BLaER1 treated with 17β-estradiol and CSF1 and Interleukin-3, amounts not matched to agents 10 nM and 100 nM (cell line): ENCODE measurements around the gene GPR22.

Source experiments
- H3K27ac ChIP-seq, 11 experiments: shearing (Covaris generic); formaldehyde crosslinking; 2 replicates each; pipeline ENCODE4 v1.8.1; 2022
- H3K27me3 ChIP-seq, 11 experiments: shearing (Covaris generic); formaldehyde crosslinking; 2 replicates each; pipeline ENCODE4 v1.8.1; 2022
- H3K36me3 ChIP-seq, 11 experiments: shearing (Covaris generic); formaldehyde crosslinking; 2 replicates each; pipeline ENCODE4 v1.8.1; 2022
- H3K4me1 ChIP-seq, 10 experiments: shearing (Covaris generic); formaldehyde crosslinking; 2 replicates each; pipeline ENCODE4 v1.8.1; 2022
- H3K4me2 ChIP-seq, 11 experiments: shearing (Covaris generic); formaldehyde crosslinking; 2 replicates each; pipeline ENCODE4 v1.8.1; 2022
- H3K4me3 ChIP-seq, 10 experiments: shearing (Covaris generic); formaldehyde crosslinking; 2 replicates each; pipeline ENCODE4 v1.8.1; 2022
- H3K9ac ChIP-seq, 11 experiments: shearing (Covaris generic); formaldehyde crosslinking; 2 replicates each; pipeline ENCODE4 v1.8.1; 2022
- H3K9me3 ChIP-seq, 11 experiments: shearing (Covaris generic); formaldehyde crosslinking; replicated peaks in 1 of 11; 2 replicates each; pipeline ENCODE4 v1.8.1; 2022
- H4K20me1 ChIP-seq, 11 experiments: shearing (Covaris generic); formaldehyde crosslinking; 2 replicates each; pipeline ENCODE4 v1.8.1; 2022
- Cebpa-rat ChIP-seq, 11 experiments: shearing (Covaris generic); IDR thresholded peaks; 2 replicates each; pipeline ENCODE4 v1.8.1; 2022

The GPR22 gene

DNA sequence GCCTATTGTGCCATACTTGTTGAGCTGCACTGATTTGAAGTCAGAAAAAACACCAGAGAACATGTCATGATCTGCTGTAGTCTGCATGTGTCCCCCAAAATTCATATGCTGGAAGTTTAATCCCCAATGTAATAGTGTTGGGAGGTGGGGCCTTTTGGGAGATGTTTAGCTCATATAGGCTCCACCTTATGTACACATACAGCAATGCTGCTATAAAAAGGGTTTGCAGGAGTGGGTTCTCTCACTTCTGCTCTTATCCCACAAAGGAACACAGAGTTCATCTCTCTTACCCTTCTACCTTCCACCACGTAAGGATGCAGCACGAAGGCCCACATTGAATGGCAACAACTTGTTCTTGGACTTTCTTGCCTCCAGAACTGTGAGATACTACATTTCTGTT, 23.0 kb downstream of the GPR22 start:
- no peak for TF ChIP-seq Cebpa-rat (IDR thresholded peaks at IDR 0.05)
- Histone ChIP-seq H3K9me3 (peaks cover 0 to 6% (median 0%) of the 10 kb centered on the region in 11 experiments; a peak in 5 of 22 replicates), H3K4me2 (no peak overlapping the region), H3K9ac (no peak overlapping the region), H3K36me3 (peaks cover 0 to 6% (median 0%) of the 10 kb centered on the region in 11 experiments; a peak in 4 of 22 replicates), H3K4me1 (no peaks in the 10 kb centered on the region), H4K20me1 (peaks cover 0 to 47% (median 0%) of the 10 kb centered on the region in 11 experiments; a peak in 7 of 22 replicates), H3K4me3 (no peak overlapping the region), H3K27me3 (no peaks in the 10 kb centered on the region), H3K27ac (no peak overlapping the region)

DNA sequence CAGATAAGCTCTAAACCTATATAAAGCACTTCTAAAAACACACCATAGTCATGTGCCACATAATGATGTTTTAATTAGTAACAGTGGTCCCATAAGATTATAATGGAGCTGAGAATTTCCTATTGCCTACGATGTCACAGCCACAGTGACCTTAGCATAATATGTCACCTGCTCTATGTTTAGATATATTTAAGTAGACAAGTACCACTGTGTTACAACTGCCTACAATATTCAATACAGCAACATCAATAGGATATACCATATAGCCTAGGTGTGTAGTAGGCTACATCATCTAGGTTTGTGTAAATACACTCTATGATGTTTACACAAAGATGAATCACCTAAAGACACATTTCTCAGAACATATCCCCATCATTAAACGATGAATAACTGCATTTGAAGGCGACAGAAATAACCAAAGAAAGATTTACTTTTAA, 24.5 kb downstream of the GPR22 start:
- H4K20me1 ChIP-seq = peaks cover 0 to 41% (median 0%) of the 10 kb centered on the region in 11 experiments; a peak in 7 of 22 replicates
- no peak for TF ChIP-seq Cebpa-rat (IDR thresholded peaks at IDR 0.05)
- no peaks in the 10 kb centered on the region for H3K4me1 ChIP-seq
- H3K4me3 ChIP-seq = no peak overlapping the region
- no peak overlapping the region for H3K27ac ChIP-seq
- no peaks in the 10 kb centered on the region for H3K27me3 ChIP-seq
- H3K9me3 ChIP-seq = peaks cover 0 to 6% (median 0%) of the 10 kb centered on the region in 11 experiments; a peak in 5 of 22 replicates
- no peak overlapping the region for H3K9ac ChIP-seq
- H3K36me3 ChIP-seq = peaks cover 0 to 6% (median 0%) of the 10 kb centered on the region in 11 experiments; a peak in 4 of 22 replicates
- H3K4me2 ChIP-seq = no peak overlapping the region

DNA sequence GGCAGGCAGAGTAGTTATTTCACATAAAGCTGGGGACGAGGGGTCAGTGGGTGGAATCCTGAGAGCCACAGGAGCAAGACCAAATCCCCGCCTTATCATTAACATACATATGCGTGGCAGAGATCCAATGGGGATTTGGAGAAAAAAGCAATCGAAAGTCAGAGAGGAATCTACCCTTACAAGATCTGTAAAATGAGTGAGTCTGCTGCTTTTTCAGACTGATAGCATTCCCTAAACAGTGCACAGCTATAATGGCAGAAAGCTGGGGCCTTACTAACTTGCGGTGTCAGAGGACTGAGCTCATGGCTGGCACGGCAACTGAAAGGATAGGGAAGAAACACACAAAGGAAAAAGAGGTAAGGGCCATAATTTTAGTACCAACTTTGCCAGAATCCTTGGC, 25.0 kb downstream of the GPR22 start:
- TF ChIP-seq Cebpa-rat (IDR thresholded peaks at IDR 0.05) = no peak
- Histone ChIP-seq H3K4me2 (no peak overlapping the region), H3K27ac (no peak overlapping the region), H3K4me3 (no peak overlapping the region), H3K27me3 (no peaks in the 10 kb centered on the region), H3K9ac (no peak overlapping the region), H3K36me3 (peaks cover 0 to 6% (median 0%) of the 10 kb centered on the region in 11 experiments; a peak in 4 of 22 replicates), H3K9me3 (peaks cover 0 to 6% (median 0%) of the 10 kb centered on the region in 11 experiments; a peak in 5 of 22 replicates), H3K4me1 (no peaks in the 10 kb centered on the region), H4K20me1 (peaks cover 0 to 41% (median 0%) of the 10 kb centered on the region in 11 experiments; a peak in 8 of 22 replicates)

DNA sequence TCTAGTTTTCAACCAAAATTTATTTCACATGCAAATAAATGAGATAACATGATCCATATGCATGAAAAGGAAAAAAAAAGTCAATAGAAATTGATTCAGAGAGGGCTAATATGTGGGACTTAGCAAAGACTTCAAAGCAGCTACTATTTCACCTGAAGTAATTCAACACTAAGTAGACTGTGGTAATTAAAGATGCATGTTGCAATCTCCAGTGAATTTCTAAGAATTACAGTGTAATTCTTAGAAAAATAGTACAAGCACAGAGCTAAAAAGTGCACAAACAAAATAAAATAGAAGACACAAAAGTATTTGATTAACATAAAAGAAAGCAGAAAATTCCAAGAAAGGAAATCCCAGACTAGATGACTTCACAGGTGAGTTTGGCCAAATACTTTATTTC, 25.7 kb downstream of the GPR22 start:
- Histone ChIP-seq H3K27ac (no peak overlapping the region), H3K27me3 (no peaks in the 10 kb centered on the region), H3K4me1 (no peaks in the 10 kb centered on the region), H3K36me3 (peaks cover 0 to 6% (median 0%) of the 10 kb centered on the region in 11 experiments; a peak in 4 of 22 replicates), H3K4me3 (no peak overlapping the region), H3K9me3 (peaks cover 0 to 6% (median 0%) of the 10 kb centered on the region in 11 experiments; a peak in 5 of 22 replicates), H3K9ac (no peak overlapping the region), H4K20me1 (peaks cover 0 to 41% (median 0%) of the 10 kb centered on the region in 11 experiments; a peak in 8 of 22 replicates), H3K4me2 (no peak overlapping the region)
- no peak for TF ChIP-seq Cebpa-rat (IDR thresholded peaks at IDR 0.05)

DNA sequence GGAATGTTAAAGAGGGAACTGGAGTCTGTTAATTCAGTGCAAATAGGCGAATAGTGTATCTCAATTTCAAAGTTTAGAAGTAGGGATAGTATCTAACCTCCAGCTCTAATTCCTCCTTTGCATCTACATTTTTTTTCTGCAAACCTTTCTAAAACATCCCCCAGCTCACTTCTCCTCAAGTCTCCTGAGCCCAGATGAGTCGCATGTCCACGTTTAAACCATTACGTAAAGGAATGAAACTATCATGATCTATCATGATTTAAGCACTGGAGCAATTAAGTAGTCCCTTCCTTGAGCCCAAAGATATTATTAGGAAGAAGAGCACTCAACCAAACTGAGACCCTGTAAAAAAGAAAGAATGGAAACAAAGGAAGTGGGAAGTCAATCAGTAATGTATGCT, 29.9 kb downstream of the GPR22 start:
- Histone ChIP-seq H4K20me1 (peaks cover 0 to 21% (median 0%) of the 10 kb centered on the region in 11 experiments; a peak in 7 of 22 replicates), H3K4me3 (no peak overlapping the region), H3K4me2 (no peak overlapping the region), H3K36me3 (peaks cover 0 to 4% (median 0%) of the 10 kb centered on the region in 11 experiments; a peak in 2 of 22 replicates), H3K27ac (no peak overlapping the region), H3K4me1 (no peaks in the 10 kb centered on the region), H3K9me3 (peaks cover 0 to 6% (median 0%) of the 10 kb centered on the region in 11 experiments; a peak in 5 of 22 replicates), H3K9ac (no peak overlapping the region), H3K27me3 (no peaks in the 10 kb centered on the region)
- no peak for TF ChIP-seq Cebpa-rat (IDR thresholded peaks at IDR 0.05)

DNA sequence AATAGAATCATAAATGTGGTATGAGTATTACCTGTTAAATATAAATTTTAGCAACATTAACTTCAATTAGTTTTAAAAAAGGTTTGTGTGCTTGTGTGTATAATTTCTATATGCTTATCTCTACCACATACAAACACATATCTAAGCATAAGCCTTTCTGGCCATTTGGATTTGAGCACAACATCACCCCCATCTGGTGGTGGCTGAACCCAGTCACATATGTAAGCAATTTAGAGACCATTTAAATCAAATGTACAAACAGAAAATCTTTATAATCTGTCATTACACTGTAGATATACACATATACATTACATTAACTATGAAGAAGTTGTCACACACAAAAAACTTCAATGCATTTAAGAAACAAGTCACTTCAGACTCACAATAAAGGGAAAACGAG, 31.7 kb downstream of the GPR22 start:
- no peak for TF ChIP-seq Cebpa-rat (IDR thresholded peaks at IDR 0.05)
- H3K27ac ChIP-seq = no peak overlapping the region
- peaks cover 0 to 6% (median 0%) of the 10 kb centered on the region in 11 experiments; a peak in 5 of 22 replicates for H3K9me3 ChIP-seq
- H3K9ac ChIP-seq = no peak overlapping the region
- H3K27me3 ChIP-seq = no peaks in the 10 kb centered on the region
- H3K4me3 ChIP-seq = no peak overlapping the region
- H3K36me3 ChIP-seq = peaks cover 0 to 22% (median 16%) of the 10 kb centered on the region in 11 experiments; a peak in 15 of 22 replicates
- peaks cover 0 to 6% (median 0%) of the 10 kb centered on the region in 10 experiments; a peak in 7 of 20 replicates for H3K4me1 ChIP-seq
- H3K4me2 ChIP-seq = no peak overlapping the region
- peaks cover 0 to 10% (median 0%) of the 10 kb centered on the region in 11 experiments; a peak in 5 of 22 replicates for H4K20me1 ChIP-seq

DNA sequence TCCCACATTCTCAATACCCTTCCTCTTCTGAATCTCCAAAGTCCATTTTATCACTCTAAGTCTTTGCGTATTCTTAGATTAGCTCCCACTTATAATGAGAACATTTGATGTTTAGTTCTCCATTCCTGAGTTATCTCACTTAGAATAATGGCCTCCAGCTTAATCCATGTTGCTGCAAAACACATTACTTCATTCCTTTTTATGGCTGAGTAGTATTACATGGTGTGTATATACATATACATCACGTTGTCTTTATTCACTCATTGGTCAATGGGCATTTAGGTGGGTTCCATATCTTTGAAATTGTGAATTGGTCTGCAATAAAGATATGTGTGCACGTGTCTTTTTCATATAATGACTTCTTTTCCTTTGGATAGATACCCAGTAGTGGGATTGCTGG, 32.3 kb downstream of the GPR22 start:
- H3K4me2 ChIP-seq = no peak overlapping the region
- TF ChIP-seq Cebpa-rat (IDR thresholded peaks at IDR 0.05) = no peak
- H3K4me1 ChIP-seq = peaks cover 0 to 11% (median 0%) of the 10 kb centered on the region in 10 experiments; a peak in 8 of 20 replicates
- H3K9me3 ChIP-seq = peaks cover 0 to under 1% (median 0%) of the 10 kb centered on the region in 11 experiments; a peak in 4 of 22 replicates
- peaks cover 0 to 23% (median 18%) of the 10 kb centered on the region in 11 experiments; a peak in 15 of 22 replicates for H3K36me3 ChIP-seq
- no peaks in the 10 kb centered on the region for H3K27me3 ChIP-seq
- H3K27ac ChIP-seq = no peak overlapping the region
- no peak overlapping the region for H3K4me3 ChIP-seq
- H4K20me1 ChIP-seq = peaks cover 0 to 8% (median 0%) of the 10 kb centered on the region in 11 experiments; a peak in 5 of 22 replicates
- H3K9ac ChIP-seq = no peak overlapping the region

DNA sequence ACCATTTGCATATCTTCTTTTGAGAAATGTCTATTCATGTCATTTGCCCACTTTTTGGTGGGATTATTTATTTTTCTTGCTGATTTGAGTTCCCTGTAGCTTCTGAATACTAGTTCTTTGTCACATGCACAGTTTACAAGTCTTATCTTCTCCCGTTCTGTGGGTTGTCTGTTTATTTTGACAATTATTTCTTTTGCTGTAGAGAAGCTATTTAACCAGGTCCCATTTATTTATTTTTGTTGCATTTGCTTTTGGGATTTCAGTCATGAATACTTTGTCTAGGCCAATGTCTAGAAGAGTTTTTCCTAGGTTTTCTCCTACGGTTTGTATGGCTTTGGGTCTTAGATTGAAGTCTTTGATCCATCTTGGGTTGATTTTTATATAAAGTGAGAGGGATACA, 32.9 kb downstream of the GPR22 start:
- Histone ChIP-seq H3K9me3 (peaks cover 0 to 3% (median 1%) of the 10 kb centered on the region in 11 experiments; a peak in 9 of 22 replicates), H3K9ac (no peak overlapping the region), H3K27me3 (no peaks in the 10 kb centered on the region), H3K36me3 (peaks cover 0 to 24% (median 18%) of the 10 kb centered on the region in 11 experiments; a peak in 16 of 22 replicates), H3K4me1 (peaks cover 0 to 14% (median 0%) of the 10 kb centered on the region in 10 experiments; a peak in 8 of 20 replicates), H3K27ac (no peak overlapping the region), H4K20me1 (peaks cover 0 to 7% (median 0%) of the 10 kb centered on the region in 11 experiments; a peak in 4 of 22 replicates), H3K4me3 (no peak overlapping the region), H3K4me2 (no peak overlapping the region)
- TF ChIP-seq Cebpa-rat (IDR thresholded peaks at IDR 0.05) = no peak

DNA sequence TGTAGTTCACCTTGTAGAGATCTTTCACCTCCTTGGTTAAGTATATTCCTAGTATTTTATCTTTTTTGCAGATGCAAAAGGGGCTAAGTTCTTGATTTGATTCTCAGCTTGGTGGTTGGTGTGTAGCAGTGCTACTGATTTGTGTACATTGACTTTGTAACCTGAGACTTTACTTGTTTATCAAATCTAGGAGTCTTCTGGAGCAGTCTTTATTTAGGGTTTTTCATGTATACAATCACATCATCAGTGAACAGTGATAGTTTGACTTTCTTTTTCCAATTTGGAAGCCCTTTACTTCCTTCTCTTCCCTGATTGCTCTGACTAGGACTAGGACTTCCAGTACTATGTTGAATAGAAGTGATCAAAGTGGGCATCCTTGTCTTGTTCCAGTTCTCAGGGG, 33.8 kb downstream of the GPR22 start:
- H3K4me1 ChIP-seq = peaks cover 0 to 14% (median 0%) of the 10 kb centered on the region in 10 experiments; a peak in 8 of 20 replicates
- peaks cover 4 to 12% (median 10%) of the 10 kb centered on the region in 11 experiments; a peak in 21 of 22 replicates for H3K9me3 ChIP-seq
- H3K9ac ChIP-seq = no peak overlapping the region
- no peak overlapping the region for H3K4me2 ChIP-seq
- H3K36me3 ChIP-seq = peaks cover 3 to 29% (median 22%) of the 10 kb centered on the region in 11 experiments; a peak in 21 of 22 replicates
- TF ChIP-seq Cebpa-rat (IDR thresholded peaks at IDR 0.05) = no peak
- H3K4me3 ChIP-seq = no peak overlapping the region
- H3K27ac ChIP-seq = no peak overlapping the region
- H3K27me3 ChIP-seq = no peaks in the 10 kb centered on the region
- peaks cover 0 to 7% (median 0%) of the 10 kb centered on the region in 11 experiments; a peak in 4 of 22 replicates for H4K20me1 ChIP-seq
